Osteoblast (primary cell): ENCODE results near the gene SLC25A33. TPM values are rescaled to one million over a fixed set of nuclear protein-coding genes. Genes with fewer than 3 reads are reported as not detected.

Experiments used
- DNase-seq: peaks from one replicate; pipeline ENCODE4 v3.0.0; 2011; ENCODE audit warnings: low spot score, mixed read lengths; ENCODE audit not compliant: insufficient read length; ENCODE audit errors: missing footprints
- H2AFZ ChIP-seq: 2 replicates; pipeline ENCODE4 v1.6.0; 2011; ENCODE audit warnings: mild to moderate bottlenecking, low read length
- H3K27ac ChIP-seq: 2 replicates; pipeline ENCODE4 v1.5.1; 2011; ENCODE audit warnings: mild to moderate bottlenecking, low read depth, low read length, moderate library complexity
- H3K27me3 ChIP-seq: 2 replicates; pipeline ENCODE4 v1.6.0; 2012; ENCODE audit warnings: mild to moderate bottlenecking, control low read depth, inconsistent platforms, low read length, moderate library complexity; ENCODE audit not compliant: insufficient read depth
- H3K36me3 ChIP-seq: 2 replicates; pipeline ENCODE4 v1.5.1; 2011; ENCODE audit warnings: mild to moderate bottlenecking, low read length, control low read depth, moderate library complexity; ENCODE audit not compliant: insufficient read depth
- H3K4me1 ChIP-seq: 2 replicates; pipeline ENCODE4 v1.5.1; 2011; ENCODE audit warnings: mild to moderate bottlenecking, low read length, control low read depth, moderate library complexity; ENCODE audit not compliant: insufficient read depth
- H3K4me2 ChIP-seq: 2 replicates; pipeline ENCODE4 v1.6.0; 2011; ENCODE audit warnings: mild to moderate bottlenecking, low read length; ENCODE audit not compliant: insufficient read depth
- H3K4me3 ChIP-seq: fragments of 200-600 bp; sonication (generic); 3 replicates; pipeline ENCODE4 v1.5.1; 2012; ENCODE audit warnings: mild to moderate bottlenecking, low read length, inconsistent platforms; ENCODE audit not compliant: insufficient read depth
- H3K79me2 ChIP-seq: 2 replicates; pipeline ENCODE4 v1.6.0; 2012; ENCODE audit warnings: mild to moderate bottlenecking, low read length, control low read depth, inconsistent platforms; ENCODE audit not compliant: insufficient read depth
- H3K9me3 ChIP-seq: 2 replicates; pipeline ENCODE4 v1.5.1; 2011; ENCODE audit warnings: low read depth, low read length, control low read depth
- H4K20me1 ChIP-seq: 2 replicates; pipeline ENCODE4 v1.6.0; 2012; ENCODE audit warnings: mild to moderate bottlenecking, low read length, control low read depth; ENCODE audit not compliant: insufficient read depth
- CTCF ChIP-seq: IDR thresholded peaks from 2 replicates; pipeline ENCODE4 v1.5.1; 2011; ENCODE audit warnings: mild to moderate bottlenecking, low read depth, low read length, moderate library complexity; ENCODE audit errors: extremely low read depth
- total RNA-seq: library from RNA; depleted of rRNA; stranded (reverse); fragments of >200 nt; gene quantifications from 2 replicates; pipeline ENCODE4 v1.2.3, GENCODE V29; 2012

SLC25A33 gene
- 7.2 and 8.0 TPM in 2 replicates for total RNA-seq

GRCh38 chr1:9539165-9539828 is at the start of gene SLC25A33:
Gene SLC25A33, plus strand, starts transcription at chr1:9539465. Its CDS starts 227 bp downstream, at chr1:9539692.
- peak; percentile 99 for DNase-seq
- H3K9me3 ChIP-seq = no peaks in the 10 kb centered on the region
- no peak for TF ChIP-seq CTCF
- no peaks in the 10 kb centered on the region for H3K27me3 ChIP-seq
- H3K27ac ChIP-seq = peak within 1 kb of the TSS; percentile 82
- peaks cover 5% of the 10 kb centered on the region for H3K4me1 ChIP-seq
- peaks cover 43% of the 10 kb centered on the region for H3K79me2 ChIP-seq
- peak within 1 kb of the TSS; percentile 86 for H3K4me2 ChIP-seq
- peaks cover 11% of the 10 kb centered on the region for H4K20me1 ChIP-seq
- H3K4me3 ChIP-seq = peak within 1 kb of the TSS; percentile 77
- no peaks in the 10 kb centered on the region for H3K36me3 ChIP-seq
- H2AFZ ChIP-seq = peak within 1 kb of the TSS; percentile 87

DNA sequence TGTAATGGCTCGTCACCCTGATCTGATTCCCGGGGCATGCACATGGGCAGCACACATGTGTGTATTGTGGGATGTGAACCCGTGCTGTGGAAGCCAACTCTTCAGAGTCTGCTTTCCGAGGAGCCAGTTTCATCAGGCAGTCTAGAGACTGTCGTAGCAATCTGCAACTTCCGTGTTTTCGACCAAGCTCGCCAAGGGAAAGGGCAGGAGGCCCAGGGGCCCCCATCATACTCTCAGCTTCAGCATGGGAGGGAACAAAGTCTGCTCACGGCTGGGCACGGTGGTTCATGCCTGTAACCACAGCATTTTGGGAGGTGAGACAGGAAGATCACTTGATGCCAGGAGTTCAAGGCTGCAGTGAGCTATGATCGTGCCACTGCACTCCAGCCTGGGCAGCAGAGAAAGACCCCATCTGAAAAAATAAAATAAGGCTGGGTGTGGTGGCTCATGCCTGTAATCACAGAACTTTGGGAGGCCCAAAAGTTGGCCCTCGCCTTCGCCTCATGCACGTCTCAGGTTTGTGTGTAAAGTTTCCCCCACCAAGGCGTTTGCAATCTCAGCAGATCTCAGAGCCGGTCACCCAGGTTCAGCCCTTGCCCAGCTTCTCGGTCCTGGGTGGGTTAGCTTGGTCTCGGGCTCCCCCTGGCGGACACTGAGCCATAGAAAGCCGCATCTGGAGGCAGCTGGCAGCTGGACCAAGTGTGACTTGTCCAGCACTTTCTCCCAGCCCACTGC is 48.5 kb upstream of the SLC25A33 start:
- peaks cover 15% of the 10 kb centered on the region for H3K27me3 ChIP-seq
- peaks cover 3% of the 10 kb centered on the region for H3K4me1 ChIP-seq
- no peaks in the 10 kb centered on the region for H3K36me3 ChIP-seq
- H2AFZ ChIP-seq = no peak overlapping the region
- no peaks in the 10 kb centered on the region for H3K9me3 ChIP-seq
- H3K4me3 ChIP-seq = no peak overlapping the region
- DNase-seq = peak; percentile 97
- no peaks in the 10 kb centered on the region for H3K79me2 ChIP-seq
- H3K4me2 ChIP-seq = no peak overlapping the region
- no peak overlapping the region for H3K27ac ChIP-seq
- H4K20me1 ChIP-seq = no peaks in the 10 kb centered on the region
- peak; percentile 87 for TF ChIP-seq CTCF

DNA sequence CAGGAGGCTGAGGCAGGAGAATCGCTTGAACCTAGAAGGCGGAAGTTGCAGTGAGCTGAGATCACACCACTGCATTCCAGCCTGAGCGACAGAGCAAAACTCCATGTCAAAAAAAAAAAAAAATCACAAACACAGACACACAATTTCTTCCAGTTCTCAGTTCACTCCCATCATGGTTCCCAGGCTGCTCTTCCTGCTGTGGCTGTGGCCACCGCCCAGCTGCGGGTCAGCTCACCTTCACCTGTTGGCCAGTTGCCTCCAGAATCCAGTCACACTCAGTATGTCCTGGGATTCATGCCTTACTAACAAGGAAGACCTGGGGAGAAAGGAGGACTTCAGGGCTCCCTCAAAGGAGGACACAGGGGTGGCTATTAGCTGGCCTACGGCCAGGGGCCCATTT is 45.9 kb upstream of the SLC25A33 start:
- H3K27me3 ChIP-seq = peaks cover 8% of the 10 kb centered on the region
- H3K36me3 ChIP-seq = no peaks in the 10 kb centered on the region
- peaks cover 3% of the 10 kb centered on the region for H3K4me1 ChIP-seq
- no peak for TF ChIP-seq CTCF
- no peak overlapping the region for H3K27ac ChIP-seq
- H3K9me3 ChIP-seq = no peaks in the 10 kb centered on the region
- no peak for DNase-seq
- H4K20me1 ChIP-seq = no peaks in the 10 kb centered on the region
- H3K79me2 ChIP-seq = no peaks in the 10 kb centered on the region
- H2AFZ ChIP-seq = no peak overlapping the region
- H3K4me2 ChIP-seq = no peak overlapping the region
- H3K4me3 ChIP-seq = no peak overlapping the region

- H3K27me3 ChIP-seq = peaks cover 8% of the 10 kb centered on the region
- no peaks in the 10 kb centered on the region for H3K9me3 ChIP-seq
- peak overlapping the region; percentile 66 for H2AFZ ChIP-seq
- peaks cover 3% of the 10 kb centered on the region for H3K4me1 ChIP-seq
- H3K4me2 ChIP-seq = peak overlapping the region; percentile 71
- peak overlapping the region; percentile 52 for H3K4me3 ChIP-seq
- TF ChIP-seq CTCF = peak; percentile 76
- H3K79me2 ChIP-seq = no peaks in the 10 kb centered on the region
- H3K27ac ChIP-seq = no peak overlapping the region
- peak; percentile 94 for DNase-seq
- H3K36me3 ChIP-seq = no peaks in the 10 kb centered on the region
- H4K20me1 ChIP-seq = no peaks in the 10 kb centered on the region
Observed at GRCh38 chr1:9494936-9495758, 44.1 kb upstream of the SLC25A33 start.
